Upper lobe of left lung (tissue), 6 donors: ENCODE measurements around the gene IPO4. TPM values are rescaled to one million over a fixed set of nuclear protein-coding genes. Genes with fewer than 3 reads are reported as not detected.

Experiments
- ATAC-seq, 2 donors: fragments of 200-7000 bp; cut with Tn5 transposase; one replicate each; pipeline ENCODE4 v1.9.1; 2022; ENCODE audit warnings: mild to moderate bottlenecking in 2 of 2, moderate library complexity in 2 of 2; ENCODE audit not compliant: low FRiP score in 2 of 2
- DNase-seq, 2 donors: peaks; one replicate each; pipeline ENCODE4 v3.0.0-alpha.2; 2019 to 2020
- H3K27ac ChIP-seq, 4 donors: fragments of 200-600 bp; sonication (generic); one replicate each; pipeline ENCODE4 v1.5.1; 2016 to 2019
- H3K27me3 ChIP-seq, 4 donors: fragments of 200-600 bp; sonication (generic); one replicate each; pipeline ENCODE4 v1.5.1; 2017 to 2019
- H3K36me3 ChIP-seq, 4 donors: fragments of 200-600 bp; sonication (generic); one replicate each; pipeline ENCODE4 v1.5.1; 2016 to 2019
- H3K4me1 ChIP-seq, 4 donors: fragments of 200-600 bp; sonication (generic); one replicate each; pipeline ENCODE4 v1.5.1; 2018 to 2019
- H3K4me3 ChIP-seq, 4 donors: fragments of 200-600 bp; sonication (generic); one replicate each; pipeline ENCODE4 v1.5.1; 2017 to 2019; ENCODE audit warnings: mild to moderate bottlenecking in 2 of 4, moderate library complexity in 1 of 4
- H3K9me3 ChIP-seq, 4 donors: fragments of 200-600 bp; sonication (generic); one replicate each; pipeline ENCODE4 v1.5.1; 2018 to 2019
- EP300 ChIP-seq, 4 donors: sonication (generic); formaldehyde crosslinking; IDR thresholded peaks; one replicate each; pipeline ENCODE4 v1.5.1; 2017; ENCODE audit warnings: antibody characterized with exemption in 4 of 4, control low read depth in 2 of 4
- POLR2A ChIP-seq, 4 donors: fragments of 450-650 bp; IDR thresholded peaks; one replicate each; pipeline ENCODE4 v1.5.1; 2016 to 2017; ENCODE audit warnings: antibody characterized with exemption in 4 of 4, mild to moderate bottlenecking in 2 of 4
- POLR2AphosphoS5 ChIP-seq, 2 donors: sonication (generic); formaldehyde crosslinking; IDR thresholded peaks; one replicate each; pipeline ENCODE4 v1.5.1; 2017; ENCODE audit warnings: antibody characterized with exemption in 2 of 2
- WGBS, 2 donors: methylation state at CpG; one replicate each; pipeline ENCODE4 v1.1.5; 2017 to 2018; 5-methylcytosine and 5-hydroxymethylcytosine counted together
- total RNA-seq, 6 donors: library from RNA; depleted of rRNA in 4 of 6; stranded (reverse); fragments of >200 nt in 4 of 6; gene quantifications; one replicate each; pipeline versions ENCODE4 v1.1.0 to v1.2.1, GENCODE V29; 2016 to 2021
- TF ChIP-seq, protein P1 (sequence below), 6 experiments: fragments of 450-650 bp in 4 of 6; fragments of 200-600 bp in 2 of 6; sonication (generic) in 2 of 6; IDR thresholded peaks; one replicate each; pipeline ENCODE4 v1.5.1; 2016 to 2019; ENCODE audit warnings: antibody characterized with exemption in 6 of 6
- donor health status: DM: no; HTN: no; CAD: no; lungs with moderate emphysema.
- donor health status: DM: no; HTN: yes; CAD: no; lungs with severe emphysema.

Gene IPO4
- total RNA-seq, 6 donors from 2014 or later = 20.8 to 50.3 (median 35.2) TPM

DNA sequence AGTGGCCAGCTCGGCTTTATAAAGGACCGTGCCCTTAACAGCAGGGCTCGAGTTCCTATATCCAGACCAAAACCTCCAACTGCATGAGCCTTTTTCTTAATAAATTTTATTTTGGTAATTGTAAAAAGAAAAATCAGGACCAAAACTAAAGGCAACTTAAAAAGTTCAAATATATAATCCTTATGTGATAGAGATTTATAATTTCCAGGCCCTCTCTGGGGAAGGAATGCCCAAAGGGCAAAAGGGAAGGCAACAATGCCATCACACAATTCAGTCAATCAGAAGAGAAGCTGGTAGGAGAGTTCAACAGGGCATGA, 401 bp upstream of the IPO4 start:
- peak overlapping the region in 3 of 4 donors; percentile 67 to 78 (median 67) for H3K27ac ChIP-seq

DNA sequence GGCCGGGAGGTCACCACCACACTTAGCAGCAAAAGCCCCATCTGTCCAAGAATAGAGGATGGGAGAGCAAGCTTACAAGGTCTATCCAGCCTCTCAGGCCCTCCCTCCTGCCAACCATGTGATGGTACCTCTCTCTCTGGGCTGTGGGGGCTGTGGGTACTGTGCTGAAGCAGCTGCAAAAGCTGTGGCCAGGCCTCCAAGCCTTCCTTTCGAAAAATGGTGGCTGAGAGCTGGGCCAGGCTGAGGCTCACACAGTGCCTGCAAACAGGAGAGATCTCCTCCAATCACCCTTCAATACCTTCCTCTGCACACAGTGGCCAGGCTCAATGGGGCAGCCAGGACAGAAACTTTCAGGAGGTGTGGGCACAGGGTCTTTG, 1.1 kb downstream of the IPO4 start:
- H3K27ac ChIP-seq = peak overlapping the region in 2 of 4 donors; percentile 67 to 78
- peaks cover 0 to 60% (median 43%) of the 10 kb centered on the region in 4 donors for H3K36me3 ChIP-seq
- TF ChIP-seq, protein P1, sequence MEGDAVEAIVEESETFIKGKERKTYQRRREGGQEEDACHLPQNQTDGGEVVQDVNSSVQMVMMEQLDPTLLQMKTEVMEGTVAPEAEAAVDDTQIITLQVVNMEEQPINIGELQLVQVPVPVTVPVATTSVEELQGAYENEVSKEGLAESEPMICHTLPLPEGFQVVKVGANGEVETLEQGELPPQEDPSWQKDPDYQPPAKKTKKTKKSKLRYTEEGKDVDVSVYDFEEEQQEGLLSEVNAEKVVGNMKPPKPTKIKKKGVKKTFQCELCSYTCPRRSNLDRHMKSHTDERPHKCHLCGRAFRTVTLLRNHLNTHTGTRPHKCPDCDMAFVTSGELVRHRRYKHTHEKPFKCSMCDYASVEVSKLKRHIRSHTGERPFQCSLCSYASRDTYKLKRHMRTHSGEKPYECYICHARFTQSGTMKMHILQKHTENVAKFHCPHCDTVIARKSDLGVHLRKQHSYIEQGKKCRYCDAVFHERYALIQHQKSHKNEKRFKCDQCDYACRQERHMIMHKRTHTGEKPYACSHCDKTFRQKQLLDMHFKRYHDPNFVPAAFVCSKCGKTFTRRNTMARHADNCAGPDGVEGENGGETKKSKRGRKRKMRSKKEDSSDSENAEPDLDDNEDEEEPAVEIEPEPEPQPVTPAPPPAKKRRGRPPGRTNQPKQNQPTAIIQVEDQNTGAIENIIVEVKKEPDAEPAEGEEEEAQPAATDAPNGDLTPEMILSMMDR (IDR thresholded peaks at IDR 0.05) = no peak
- no peak for TF ChIP-seq POLR2A (IDR thresholded peaks at IDR 0.05)
- TF ChIP-seq EP300 (IDR thresholded peaks at IDR 0.05) = no peak
- no peaks in the 10 kb centered on the region for H3K27me3 ChIP-seq
- DNase-seq = no peak
- 92 to 94% methylated on average over 2 of the region's 2 CpGs for WGBS, 2 donors
- peaks cover 14 to 24% (median 18%) of the 10 kb centered on the region in 4 donors for H3K4me1 ChIP-seq
- ATAC-seq = no peak
- H3K4me3 ChIP-seq = peak overlapping the region in 1 of 4 donors; percentile 90
- no peaks in the 10 kb centered on the region for H3K9me3 ChIP-seq

More for the DNA sequence above, 401 bp upstream of the IPO4 start:
- Histone ChIP-seq H3K36me3 (peaks cover 0 to 53% (median 36%) of the 10 kb centered on the region in 4 donors), H3K4me3 (peak overlapping the region in 3 of 4 donors; percentile 65 to 90 (median 88)), H3K9me3 (no peaks in the 10 kb centered on the region), H3K27me3 (no peaks in the 10 kb centered on the region), H3K4me1 (peaks cover 15 to 25% (median 20%) of the 10 kb centered on the region in 4 donors)
- WGBS, 2 donors = 0 to 2% methylated on average over 3 of the region's 3 CpGs
- ATAC-seq (no peak), DNase-seq (no peak)
- no peak for TF ChIP-seq EP300 (IDR thresholded peaks at IDR 0.05)
- TF ChIP-seq POLR2A (IDR thresholded peaks at IDR 0.05) = no peak
- TF ChIP-seq, protein P1 (IDR thresholded peaks at IDR 0.05) = no peak
- TF ChIP-seq POLR2AphosphoS5 (IDR thresholded peaks at IDR 0.05) = no peak

DNA sequence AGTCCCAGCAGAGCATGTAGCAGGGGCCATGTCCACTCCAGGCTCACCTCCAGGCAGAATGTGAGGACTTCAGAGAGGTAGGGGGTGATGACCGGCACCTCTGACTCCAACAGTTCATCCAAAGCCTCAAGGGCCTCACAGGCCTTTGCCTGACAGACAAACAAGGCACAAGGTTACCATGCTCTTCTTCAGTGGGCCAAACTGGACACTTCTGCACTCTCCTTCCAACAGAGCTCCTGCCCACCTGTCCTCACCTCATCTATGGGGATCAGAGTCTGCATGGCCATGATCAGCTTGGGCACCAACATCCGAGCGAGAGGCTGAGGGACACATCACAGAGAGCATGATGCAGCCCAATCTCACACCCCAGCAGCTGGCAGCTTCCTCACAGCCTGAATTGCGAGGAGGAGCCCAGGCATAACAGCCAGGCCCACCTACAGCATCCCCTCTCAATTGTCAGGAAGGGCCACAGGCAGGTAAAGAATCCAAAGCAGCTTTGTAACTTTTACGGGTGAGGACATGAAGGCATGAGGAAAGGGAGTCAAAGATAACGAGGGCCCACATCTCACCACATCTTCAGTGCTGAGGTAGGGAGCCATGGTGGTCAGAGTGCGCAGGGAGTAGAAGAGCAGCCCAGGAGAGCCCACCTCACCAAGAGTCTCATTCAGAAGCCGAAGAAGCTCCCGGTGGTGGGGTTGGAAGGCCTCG, 1.6 kb downstream of the IPO4 start:
- ATAC-seq (no peak), DNase-seq (no peak)
- H3K4me3 ChIP-seq = no peak overlapping the region
- WGBS, 2 donors = 92 to 93% methylated on average over 8 to 10 of the region's 10 CpGs
- H3K9me3 ChIP-seq = no peaks in the 10 kb centered on the region
- no peak for TF ChIP-seq EP300 (IDR thresholded peaks at IDR 0.05)
- no peak for TF ChIP-seq POLR2A (IDR thresholded peaks at IDR 0.05)
- TF ChIP-seq, protein P1 (IDR thresholded peaks at IDR 0.05) = no peak
- no peak for TF ChIP-seq POLR2AphosphoS5 (IDR thresholded peaks at IDR 0.05)
- no peak overlapping the region for H3K27ac ChIP-seq
- no peaks in the 10 kb centered on the region for H3K27me3 ChIP-seq
- peaks cover 0 to 60% (median 44%) of the 10 kb centered on the region in 4 donors for H3K36me3 ChIP-seq
- peaks cover 14 to 24% (median 18%) of the 10 kb centered on the region in 4 donors for H3K4me1 ChIP-seq

DNA sequence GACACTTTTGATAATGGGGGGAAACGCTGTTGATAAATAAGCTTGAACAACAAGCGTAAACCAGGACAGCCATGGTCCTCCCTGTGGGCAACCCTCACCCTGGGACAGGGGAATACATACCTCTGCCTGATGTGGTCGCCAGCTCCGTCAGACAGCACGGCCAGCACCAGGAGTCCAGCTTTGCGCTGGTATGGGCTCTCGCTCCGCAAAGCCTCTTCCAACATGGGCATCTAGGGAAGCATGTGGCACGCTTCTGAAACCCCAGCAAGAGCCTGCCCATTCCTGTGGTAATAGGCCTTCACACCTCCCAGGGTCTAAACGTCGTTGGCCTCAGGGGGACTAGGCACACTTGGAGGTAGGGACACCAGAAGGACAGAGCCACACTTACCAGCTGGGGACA, 2.9 kb downstream of the IPO4 start:
- ATAC-seq (no peak), DNase-seq (no peak)
- Histone ChIP-seq H3K4me3 (no peak overlapping the region), H3K9me3 (no peaks in the 10 kb centered on the region), H3K4me1 (peaks cover 14 to 24% (median 18%) of the 10 kb centered on the region in 4 donors), H3K36me3 (peaks cover 5 to 65% (median 55%) of the 10 kb centered on the region in 4 donors), H3K27ac (no peak overlapping the region), H3K27me3 (no peaks in the 10 kb centered on the region)
- 89 to 97% methylated on average over 4 to 11 of the region's 11 CpGs for WGBS, 2 donors
- TF ChIP-seq, protein P1 (IDR thresholded peaks at IDR 0.05) = no peak
- no peak for TF ChIP-seq POLR2A (IDR thresholded peaks at IDR 0.05)
- no peak for TF ChIP-seq POLR2AphosphoS5 (IDR thresholded peaks at IDR 0.05)
- TF ChIP-seq EP300 (IDR thresholded peaks at IDR 0.05) = no peak

DNA sequence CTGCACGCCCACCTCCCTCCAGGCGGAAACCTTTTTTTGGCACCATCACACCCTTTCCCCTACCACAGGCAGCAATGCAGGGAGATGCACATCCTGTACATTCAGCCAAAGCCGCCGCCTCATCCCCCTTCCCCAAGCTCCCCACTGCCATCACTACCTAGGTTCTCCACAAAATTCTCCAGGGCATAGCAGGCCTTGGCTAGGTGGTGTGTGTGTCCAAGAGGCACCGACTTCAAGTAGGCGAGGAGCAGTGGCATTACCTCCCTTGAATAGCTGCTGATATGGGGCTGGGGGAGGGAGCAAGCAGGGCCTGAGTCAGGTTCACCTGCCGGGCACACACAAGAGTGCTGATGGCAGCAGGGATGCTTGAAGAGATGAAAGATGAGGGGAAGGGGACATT, 3.6 kb downstream of the IPO4 start:
- WGBS, 2 donors = 92 to 95% methylated on average over 7 of the region's 7 CpGs
- Histone ChIP-seq H3K4me3 (no peak overlapping the region), H3K36me3 (peaks cover 8 to 72% (median 62%) of the 10 kb centered on the region in 4 donors), H3K9me3 (no peaks in the 10 kb centered on the region), H3K27ac (no peak overlapping the region), H3K27me3 (no peaks in the 10 kb centered on the region), H3K4me1 (peaks cover 14 to 24% (median 18%) of the 10 kb centered on the region in 4 donors)
- ATAC-seq (no peak), DNase-seq (no peak)
- TF ChIP-seq, protein P1 (IDR thresholded peaks at IDR 0.05) = no peak
- TF ChIP-seq POLR2A (IDR thresholded peaks at IDR 0.05) = no peak
- TF ChIP-seq POLR2AphosphoS5 (IDR thresholded peaks at IDR 0.05) = no peak
- no peak for TF ChIP-seq EP300 (IDR thresholded peaks at IDR 0.05)
